HG03175 (cell line): ENCODE measurements around the gene REC8.
"Not testable (repeated sequence)": the region's sequence is repeated elsewhere in the genome, so short reads cannot be mapped to it uniquely, and the experiment has no call there.

Source experiments
- ATAC-seq: cut with Tn5 transposase; IDR thresholded peaks from one replicate; pipeline ENCODE4 v1.9.1; 2021; ENCODE audit warnings: mild to moderate bottlenecking, moderate library complexity; ENCODE audit not compliant: unreplicated experiment

REC8 gene

DNA sequence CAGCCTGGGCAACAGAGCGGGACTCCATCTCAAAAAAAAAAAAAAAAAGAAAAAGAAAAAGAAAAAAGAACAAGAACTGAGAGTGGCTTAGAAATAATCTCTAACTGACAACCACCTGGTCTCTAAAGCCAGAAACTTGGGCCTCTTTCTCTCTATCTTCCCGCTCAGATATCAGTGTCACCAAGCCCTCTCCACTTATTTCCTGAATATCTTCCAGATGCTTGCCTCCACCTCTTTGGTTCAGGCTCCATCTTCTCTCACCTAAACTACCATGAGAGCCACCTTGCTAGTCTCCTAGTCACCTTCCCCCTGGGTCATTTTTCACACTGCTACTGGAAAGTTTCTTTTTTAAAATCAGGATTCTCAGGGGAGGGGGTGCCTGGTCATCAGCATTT is 25.2 kb downstream of the REC8 start:
- no peak for ATAC-seq

DNA sequence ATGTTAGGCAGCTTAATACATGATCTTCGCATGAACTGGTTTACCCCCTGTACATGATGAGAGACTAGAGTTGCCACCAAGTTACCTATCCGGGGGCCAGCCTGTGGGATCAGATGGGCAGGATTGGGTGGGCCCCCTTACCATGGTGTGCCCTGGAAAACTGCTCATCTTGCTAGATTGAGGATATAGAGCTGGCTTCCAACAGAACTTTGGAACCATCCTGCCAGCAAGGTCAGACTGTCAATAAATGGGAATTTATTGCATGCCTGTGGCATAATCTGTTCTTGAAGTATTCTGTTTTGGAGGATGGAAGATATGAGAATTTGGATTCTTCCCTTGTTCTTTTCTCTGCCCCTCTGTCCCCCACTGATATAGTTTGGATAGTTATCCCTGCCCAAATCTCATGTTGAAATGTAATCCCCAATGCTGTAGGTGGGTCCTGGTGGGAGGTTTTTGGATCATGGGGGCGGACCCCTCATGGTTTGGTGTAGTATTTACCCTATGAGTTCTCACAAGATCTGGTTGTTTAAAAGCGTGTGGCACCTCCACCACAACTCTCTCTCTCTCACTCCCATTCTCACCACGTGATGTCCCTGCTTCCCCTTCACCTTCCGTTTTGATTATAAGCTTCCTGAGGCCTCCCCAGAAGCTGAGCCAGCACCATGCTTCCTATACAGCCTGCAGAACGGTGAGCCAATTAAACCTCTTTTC is 27.1 kb downstream of the REC8 start:
- no peak for ATAC-seq

DNA sequence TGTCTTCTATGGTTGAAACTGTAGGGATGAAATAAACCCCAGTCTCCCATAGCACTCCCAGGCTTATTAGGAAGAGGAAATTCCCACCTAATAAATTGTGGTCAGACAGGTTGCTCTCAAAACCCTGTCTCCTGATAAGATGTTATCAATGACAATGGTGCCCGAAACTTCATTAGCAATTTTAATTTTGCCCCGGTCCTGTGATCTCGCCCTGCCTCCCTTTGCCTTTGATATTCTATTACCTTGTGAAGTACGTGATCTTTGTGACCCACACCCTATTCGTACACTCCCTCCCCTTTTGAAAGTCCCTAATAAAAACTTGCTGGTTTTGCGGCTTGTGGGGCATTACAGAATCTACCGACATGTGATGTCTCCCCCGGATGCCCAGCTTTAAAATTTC is 30.7 kb downstream of the REC8 start:
- not testable (repeated sequence) for ATAC-seq

DNA sequence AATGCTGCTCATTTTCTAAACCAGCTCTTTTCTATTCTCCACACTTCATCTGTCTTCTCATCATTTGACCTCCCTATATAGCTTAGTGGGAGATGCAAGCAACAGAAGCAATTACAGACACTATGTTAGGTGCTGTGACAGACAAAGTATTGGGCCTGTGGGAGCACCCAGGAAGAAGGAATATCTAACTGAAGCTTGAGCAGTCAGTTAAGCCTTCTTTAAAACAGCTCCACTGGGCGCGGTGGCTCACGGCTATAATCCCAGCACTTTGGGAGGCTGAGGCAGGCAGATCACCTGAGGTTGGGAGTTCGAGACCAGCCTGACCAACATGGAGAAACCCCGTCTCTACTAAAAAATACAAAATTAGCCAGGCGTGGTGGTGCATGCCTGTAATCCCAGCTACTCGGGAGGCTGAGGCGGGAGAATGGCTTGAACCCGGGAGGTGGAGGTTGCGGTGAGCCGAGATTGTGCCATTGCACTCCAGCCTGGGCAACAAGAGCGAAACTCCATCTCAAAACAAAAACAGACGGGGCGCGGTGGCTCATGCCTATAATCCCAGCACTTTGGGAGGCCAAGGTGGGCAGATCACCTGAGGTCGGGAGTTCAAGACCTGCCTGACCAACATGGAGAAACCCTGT is 31.5 kb downstream of the REC8 start:
- not testable (repeated sequence) for ATAC-seq

DNA sequence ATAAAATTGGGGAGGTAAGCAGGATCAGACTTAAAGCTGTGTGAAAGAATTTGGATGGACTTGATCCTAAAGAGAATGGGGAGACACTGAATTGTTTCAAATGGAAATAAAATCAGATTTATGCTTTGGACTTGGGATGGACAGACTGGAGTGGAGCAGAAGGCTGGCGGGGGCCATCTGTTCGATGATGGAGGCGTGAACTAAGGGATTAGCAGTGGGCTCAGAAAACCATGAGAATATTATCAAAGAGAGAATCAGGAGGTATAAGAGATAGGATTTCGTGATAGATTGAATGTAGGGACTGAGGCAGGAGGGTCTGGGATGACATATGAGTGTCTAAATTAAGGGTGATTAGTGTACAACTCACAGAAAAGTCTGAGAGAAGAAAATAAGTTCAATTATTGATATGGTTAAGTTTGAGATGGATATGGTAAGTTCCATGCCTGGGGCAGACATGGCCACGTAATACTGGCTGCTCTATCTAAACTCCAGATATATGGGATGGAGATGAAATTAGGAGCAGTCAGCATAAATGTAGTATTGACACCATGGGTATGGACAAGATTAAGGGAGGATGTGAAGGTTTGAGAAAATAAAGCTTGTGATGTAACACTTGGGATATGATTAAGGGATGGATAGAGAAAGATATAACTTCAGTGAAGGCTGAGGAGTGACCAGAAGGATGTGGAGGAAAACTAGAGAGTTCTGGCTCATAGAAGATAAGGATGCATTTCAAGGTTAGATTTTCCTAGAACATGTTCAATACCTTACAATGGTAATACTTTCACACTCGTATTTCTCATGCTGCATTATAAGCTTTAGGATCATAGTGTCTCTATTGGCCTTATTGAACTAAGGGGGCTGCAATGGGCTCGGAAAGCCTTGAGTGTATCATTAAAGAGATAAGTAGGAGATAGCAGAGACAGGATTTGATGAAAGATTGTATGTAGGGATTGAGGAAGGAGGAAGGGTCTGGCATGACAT is 32.6 kb downstream of the REC8 start:
- no peak for ATAC-seq

DNA sequence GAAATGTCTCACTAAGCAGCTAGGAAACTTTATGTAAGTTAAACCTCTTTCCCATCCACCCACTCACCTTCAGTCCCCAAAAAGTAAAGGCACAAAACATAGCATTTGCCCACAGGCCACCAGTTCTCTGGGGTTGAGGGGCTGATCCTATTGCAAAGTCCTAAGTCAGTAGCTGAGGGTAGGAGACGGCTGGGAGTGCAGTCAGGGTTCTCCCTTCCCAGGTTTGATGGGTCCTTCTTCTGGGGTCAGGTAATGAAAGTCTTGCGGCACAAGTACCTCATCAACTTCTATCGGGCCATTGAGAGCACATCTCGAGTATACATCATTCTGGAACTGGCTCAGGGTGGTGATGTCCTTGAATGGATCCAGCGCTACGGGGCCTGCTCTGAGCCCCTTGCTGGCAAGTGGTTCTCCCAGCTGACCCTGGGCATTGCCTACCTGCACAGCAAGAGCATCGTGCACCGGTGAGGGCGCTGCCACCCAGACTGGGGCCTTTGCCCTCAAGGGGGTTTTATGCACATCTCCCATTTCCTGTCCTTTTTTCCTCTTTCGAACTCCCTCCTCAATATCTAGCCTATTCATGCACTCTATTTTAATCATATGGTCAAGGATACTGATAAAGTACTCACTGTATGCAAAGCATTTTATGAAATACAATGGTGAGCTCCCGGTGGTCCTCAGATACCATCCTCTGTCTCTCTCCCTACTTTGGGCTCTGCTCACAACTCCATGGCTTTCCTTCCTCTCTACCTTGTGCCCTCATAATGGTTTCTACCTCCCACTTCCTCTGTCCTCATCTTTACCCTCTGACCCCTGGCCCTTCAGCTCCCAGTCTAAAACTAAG is 34.6 kb downstream of the REC8 start:
- ATAC-seq = no peak

DNA sequence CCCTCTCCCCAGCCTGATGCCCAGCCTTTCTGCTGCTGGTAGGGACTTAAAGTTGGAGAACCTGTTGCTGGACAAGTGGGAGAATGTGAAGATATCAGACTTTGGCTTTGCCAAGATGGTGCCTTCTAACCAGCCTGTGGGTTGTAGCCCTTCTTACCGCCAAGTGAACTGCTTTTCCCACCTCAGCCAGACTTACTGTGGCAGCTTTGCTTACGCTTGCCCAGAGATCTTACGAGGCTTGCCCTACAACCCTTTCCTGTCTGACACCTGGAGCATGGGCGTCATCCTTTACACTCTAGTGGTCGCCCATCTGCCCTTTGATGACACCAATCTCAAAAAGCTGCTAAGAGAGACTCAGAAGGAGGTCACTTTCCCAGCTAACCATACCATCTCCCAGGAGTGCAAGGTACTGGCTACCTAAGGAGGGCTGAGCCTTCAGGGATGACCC is 35.2 kb downstream of the REC8 start:
- ATAC-seq = no peak

DNA sequence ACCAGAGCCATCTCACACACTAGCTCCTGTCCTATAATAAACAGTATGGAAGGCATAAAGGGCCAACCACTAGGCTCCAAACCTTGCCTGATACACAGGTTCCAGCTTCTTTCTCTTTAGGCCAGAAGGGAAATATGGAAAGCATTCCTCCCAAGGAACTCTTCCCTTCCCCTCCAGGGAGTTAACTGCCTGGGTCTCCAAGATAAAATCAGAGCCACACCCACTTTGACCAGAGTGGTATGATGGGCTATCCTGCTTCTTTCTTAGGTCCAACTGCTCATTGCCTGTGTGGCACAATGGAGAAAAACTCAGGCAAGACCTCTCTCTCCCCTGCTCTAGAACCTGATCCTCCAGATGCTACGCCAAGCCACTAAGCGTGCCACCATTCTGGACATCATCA is 35.7 kb downstream of the REC8 start:
- no peak for ATAC-seq

DNA sequence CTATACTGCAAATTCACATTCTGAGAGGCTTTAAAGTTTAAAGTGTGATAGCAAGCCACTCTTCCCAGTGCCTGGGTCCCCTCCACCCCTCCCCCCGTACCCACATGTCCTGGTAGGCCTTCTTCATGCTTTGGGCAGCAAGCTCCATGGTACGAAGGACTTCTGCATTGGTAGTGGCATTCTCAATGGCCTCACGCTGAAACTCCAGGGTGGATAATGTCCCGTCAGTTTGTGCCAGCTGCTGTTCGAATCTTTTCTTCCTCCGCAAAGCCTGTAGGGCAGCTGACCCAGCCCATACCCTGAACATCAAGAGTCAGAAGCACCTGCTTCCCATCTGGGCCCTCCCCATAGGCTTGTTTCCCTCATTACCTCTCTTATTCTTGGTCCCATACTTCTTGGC is 39.4 kb downstream of the REC8 start:
- ATAC-seq = no peak

DNA sequence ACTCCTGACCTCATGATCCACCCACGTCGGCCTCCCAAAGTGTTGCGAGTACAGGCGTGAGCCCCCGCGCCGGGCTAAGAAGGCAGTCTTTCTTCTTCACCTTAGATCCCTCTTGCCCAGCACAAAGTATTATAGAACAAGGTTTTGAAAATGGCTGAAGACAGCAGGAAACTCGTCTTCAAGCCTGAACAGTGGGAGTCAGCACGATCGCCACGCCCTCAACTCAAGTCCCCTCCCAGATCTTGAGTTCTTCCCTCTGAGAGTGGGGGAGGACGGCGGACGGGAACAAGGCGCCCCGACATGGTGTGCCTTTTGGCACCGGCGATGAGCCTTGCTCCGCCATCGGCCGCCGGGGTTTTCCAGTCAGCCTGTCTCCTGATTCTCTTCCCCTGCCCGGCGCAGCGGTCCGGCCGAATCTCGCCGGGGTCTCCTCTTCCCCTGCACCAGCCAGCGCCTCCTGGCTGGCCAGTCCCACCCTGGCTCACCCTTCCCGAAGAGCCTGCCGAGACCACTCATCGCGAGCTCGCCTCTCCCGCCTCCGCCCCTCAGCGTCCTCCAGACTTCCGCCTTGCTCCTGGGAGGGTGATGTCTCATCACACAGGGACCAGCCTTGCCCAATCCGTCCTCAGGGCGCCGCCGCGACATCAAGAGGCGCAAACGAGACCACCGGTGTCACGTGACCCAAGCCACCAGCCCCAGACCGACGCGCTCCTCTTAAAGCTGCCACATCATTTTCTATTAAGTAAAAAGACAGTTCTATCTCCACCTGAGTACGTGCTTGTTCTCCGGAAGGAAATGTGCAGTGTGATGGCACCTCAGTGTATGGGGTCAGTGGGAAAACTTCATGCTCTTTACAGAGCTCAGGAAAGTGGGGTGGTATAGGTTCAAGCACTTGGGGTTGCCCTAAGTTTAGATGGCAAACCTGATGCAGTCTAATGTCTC is 41.3 kb downstream of the REC8 start, which contains the start of gene CHMP4A:
TSS of gene CHMP4A (minus strand) at position 565 of the 942 bp plus-strand sequence. CDS start at position 516, 49 bp downstream.
- peak; percentile 75 for ATAC-seq

DNA sequence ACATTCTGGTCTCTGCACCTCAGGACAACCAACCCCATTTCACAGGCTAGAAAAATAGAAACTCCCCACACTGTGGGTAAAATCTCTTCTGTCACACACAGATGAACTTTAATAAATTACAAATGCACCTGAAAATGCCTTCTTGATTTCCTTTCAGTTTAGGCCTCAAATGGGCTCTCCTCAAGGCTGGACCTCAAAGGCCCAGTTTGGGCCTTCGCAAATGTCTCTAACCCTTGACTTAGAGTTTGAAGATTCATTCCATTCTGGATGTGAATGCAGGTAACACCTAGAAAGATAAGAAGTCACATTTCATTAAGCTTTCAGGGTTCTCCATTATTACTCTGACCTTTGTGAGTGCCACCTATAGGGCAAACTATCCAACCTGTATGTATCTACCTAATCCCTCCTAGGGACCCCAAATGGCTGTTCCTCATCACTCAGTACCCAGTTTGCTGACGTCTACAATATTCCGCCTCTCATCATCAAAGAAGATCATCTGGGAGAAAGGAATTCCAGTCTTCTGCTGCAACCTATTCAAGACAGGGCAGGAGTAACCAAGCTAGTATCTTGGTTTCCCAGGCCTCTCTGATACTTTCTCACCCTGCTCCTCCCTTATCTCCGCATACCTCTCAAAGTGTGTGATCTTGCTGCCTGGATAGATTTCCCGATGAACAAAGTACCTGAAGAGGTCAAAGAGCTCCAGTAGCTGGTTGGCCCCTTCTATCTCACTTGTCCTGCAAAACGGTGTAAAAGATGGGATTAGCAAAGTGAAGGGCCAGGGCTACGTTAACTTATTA is 42.2 kb downstream of the REC8 start:
- ATAC-seq = no peak

DNA sequence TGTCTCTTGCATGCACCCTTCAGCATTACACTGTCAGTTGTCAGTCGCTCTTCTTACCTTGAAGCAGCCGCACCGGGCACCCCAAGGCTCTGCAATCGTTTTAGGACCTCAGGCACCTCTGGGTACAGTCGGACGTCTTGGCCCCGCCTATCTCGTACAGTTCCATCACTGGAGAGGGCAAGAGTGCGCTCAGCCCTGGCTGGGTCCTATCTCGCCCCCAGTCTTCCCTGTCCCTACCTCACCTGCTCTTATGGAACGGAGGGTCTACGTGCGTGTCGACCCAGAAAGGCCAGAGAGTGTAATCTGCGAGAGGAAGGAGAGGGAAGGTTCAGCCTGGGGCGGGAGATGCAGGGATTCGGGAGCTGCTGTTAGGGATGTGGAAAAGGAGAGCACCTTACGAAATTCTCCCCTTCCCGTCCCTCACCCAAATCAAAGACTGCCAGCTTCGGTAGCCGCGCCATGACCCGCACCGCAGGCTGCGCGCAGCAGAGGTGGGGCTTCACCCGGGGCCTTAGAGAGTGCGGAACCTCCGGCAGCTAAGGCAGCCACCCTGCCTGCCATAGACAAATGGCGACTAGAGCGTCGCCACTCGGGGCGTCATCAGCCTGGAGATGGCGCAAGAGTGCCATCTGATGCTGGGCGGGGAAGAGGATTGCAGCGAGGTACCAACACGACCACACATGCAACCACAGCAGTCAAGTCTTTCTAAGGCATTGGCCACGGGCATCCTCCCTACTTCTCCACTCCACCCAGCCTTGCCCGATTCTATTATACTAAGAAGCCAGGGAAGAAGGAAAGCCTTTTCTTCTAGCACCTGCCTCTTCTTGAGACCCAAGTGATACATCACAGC is 43.8 kb downstream of the REC8 start, which contains the start of gene MDP1:
TSS of gene MDP1 (minus strand) at position 572 of the 850 bp plus-strand sequence. CDS start at position 461, 111 bp downstream.
- ATAC-seq = peak; percentile 80

DNA sequence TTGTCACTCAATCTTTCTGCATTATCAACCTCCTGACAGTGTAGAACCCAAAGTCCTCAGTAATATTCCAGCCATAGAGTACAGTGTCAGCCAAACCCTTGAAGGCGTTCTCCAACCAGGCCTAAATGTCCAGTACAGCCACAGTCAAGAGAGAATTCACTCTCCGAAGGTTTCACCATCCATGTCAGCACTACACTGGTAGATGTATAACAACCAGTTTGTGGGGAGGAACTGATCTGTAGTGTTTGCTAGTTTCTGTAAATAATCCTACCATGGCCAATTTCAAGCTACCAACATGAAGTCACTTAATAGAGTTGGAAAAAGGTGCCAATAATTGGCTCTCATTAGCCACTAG is 44.4 kb downstream of the REC8 start:
- ATAC-seq = no peak

DNA sequence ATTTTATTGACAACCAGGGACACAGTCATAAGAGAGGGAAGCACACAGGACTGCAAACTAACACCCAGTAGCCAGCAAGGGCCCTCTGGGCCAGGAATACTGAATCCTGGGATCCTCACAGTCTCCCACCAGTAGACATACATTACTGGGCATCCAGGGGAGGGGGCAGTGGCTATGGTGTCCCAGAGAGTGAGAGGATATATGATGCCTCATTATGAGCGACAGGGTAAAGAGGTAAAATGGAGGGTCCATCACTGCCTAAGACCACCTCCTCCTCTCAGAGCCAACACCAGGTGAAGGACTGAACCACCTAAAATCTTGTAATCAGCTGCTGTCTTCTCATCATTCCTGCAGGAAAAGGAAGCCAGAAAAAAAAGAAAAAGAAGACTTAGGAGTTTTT is 45.0 kb downstream of the REC8 start:
- ATAC-seq = not testable (repeated sequence)

DNA sequence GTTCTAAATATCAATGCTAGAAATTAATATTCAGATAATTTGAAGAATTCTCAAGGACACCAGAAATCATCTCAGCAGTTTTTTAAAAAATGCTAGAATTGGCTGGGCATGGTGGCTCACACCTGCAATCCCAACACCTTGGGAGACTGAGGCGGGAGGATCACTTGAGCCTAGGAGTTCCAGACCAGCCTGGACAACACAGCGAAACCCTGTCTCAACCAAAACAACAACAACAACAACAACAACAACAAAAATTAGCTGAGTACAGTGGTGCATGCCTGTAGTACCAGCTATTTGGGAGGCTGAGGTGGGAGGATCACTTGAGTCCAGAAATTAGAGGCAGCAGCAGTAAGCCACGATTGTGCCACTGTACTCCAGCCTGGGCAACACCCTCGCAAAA is 47.2 kb downstream of the REC8 start:
- ATAC-seq = no peak

DNA sequence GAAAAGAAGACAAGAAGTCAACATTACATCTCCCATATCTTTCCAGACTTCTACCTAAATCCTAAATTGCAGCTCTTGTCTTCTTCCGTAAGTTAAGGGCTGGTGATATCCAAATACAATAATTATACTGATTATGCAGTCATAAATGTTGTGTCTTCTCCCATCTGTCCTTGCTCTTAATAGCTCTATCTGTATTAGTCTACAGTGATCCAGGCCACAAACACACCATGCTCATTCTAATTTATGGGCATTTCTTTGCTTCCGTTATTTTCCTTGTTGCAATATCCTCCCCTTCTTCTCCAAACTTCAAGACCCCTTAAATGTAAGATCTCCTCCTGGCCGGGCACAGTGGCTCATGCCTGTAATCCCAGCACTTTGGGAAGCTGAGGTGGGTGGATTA is 47.6 kb downstream of the REC8 start:
- no peak for ATAC-seq

DNA sequence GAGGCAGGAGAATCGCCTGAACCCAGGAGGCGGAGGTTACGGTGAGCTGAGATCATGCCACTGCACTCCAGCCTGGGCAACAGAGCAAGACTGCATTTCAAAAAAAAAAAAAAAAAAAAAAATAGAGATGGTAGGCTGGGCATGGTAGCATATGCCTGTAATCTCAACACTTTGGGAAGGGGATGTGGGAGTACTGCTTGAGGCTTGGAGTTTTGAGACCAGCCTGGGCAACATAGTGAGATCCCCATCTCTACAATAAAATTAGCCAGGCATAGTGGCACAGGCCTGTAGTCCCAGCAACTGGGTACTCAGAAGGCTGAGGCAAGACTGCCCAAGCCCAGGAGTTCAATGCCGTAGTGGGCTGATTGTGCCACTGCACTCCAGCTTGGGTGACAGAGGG is 51.1 kb downstream of the REC8 start:
- not testable (repeated sequence) for ATAC-seq
